ENCODE measurements around the gene IGF2BP1.
"Not testable (repeated sequence)": the region's sequence is repeated elsewhere in the genome, so short reads cannot be mapped to it uniquely, and the experiment has no call there.

IGF2BP1 gene

GRCh38 chr17:48996722-48997102 is 473 bp upstream of the IGF2BP1 start:
- no peak for DNase-seq

- DNase-seq: no peak
These were observed 822 bp downstream of the IGF2BP1 start for GRCh38 chr17:48997827-48998586.

- DNase-seq: no peak
These were observed 1.6 kb downstream of the IGF2BP1 start for GRCh38 chr17:48998587-48999440.

GRCh38 chr17:49000943-49001342 is 3.8 kb downstream of the IGF2BP1 start:
- DNase-seq: no peak

GRCh38 chr17:49001671-49002070 is 4.5 kb downstream of the IGF2BP1 start:
- DNase-seq: no peak

GRCh38 chr17:49002331-49002730 is 5.1 kb downstream of the IGF2BP1 start:
- no peak for DNase-seq

GRCh38 chr17:49002766-49003165 is 5.6 kb downstream of the IGF2BP1 start:
- no peak for DNase-seq

GRCh38 chr17:49003557-49004511 is 6.6 kb downstream of the IGF2BP1 start:
- DNase-seq: no peak

GRCh38 chr17:49005140-49005539 is 8.0 kb downstream of the IGF2BP1 start:
- DNase-seq: no peak

- DNase-seq: not testable (repeated sequence)
These were observed 11.7 kb downstream of the IGF2BP1 start for GRCh38 chr17:49008908-49009307.

- DNase-seq: no peak
These were observed 15.6 kb downstream of the IGF2BP1 start for GRCh38 chr17:49012769-49013255.

- no peak for DNase-seq
These were observed 16.4 kb downstream of the IGF2BP1 start for GRCh38 chr17:49013311-49014213.

GRCh38 chr17:49015179-49015923 is 18.2 kb downstream of the IGF2BP1 start:
- no peak for DNase-seq

- DNase-seq: no peak
These were observed 19.0 kb downstream of the IGF2BP1 start for GRCh38 chr17:49015924-49016774.

GRCh38 chr17:49016775-49017463 is 19.7 kb downstream of the IGF2BP1 start:
- DNase-seq: no peak

- no peak for DNase-seq
These were observed 21.0 kb downstream of the IGF2BP1 start for GRCh38 chr17:49018116-49018612.

GRCh38 chr17:49018748-49019147 is 21.6 kb downstream of the IGF2BP1 start:
- DNase-seq: no peak

GRCh38 chr17:49020609-49021008 is 23.4 kb downstream of the IGF2BP1 start:
- no peak for DNase-seq
